ENCODE data around the gene NOTCH2.
A peak's percentile ranks its signal among the peaks of the same experiment; 100 is the strongest.

The NOTCH2 gene

GRCh38 chr1:119870917-119871596 is 198.4 kb downstream of the NOTCH2 start:
- peak; percentile 60 for DNase-seq

DNA sequence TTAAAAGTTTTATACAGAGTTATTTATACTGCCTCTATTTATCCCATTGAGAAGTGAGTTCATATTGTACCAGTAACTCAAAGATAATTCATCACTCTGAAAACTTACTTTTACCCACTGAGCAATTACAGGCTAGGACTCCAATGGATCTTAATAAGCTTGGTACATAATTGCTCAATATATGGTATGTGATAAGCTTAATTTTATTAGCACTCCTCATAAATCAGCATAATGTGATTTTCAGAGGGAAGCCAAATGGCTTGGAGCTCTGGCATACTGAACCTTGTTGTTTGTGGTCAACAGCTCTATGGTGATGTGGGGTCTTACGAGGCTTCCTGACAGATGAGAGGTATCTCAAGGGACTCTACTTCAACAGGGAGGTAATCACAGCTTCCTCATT is 199.5 kb downstream of the NOTCH2 start:
- no peak for DNase-seq

GRCh38 chr1:119868176-119868575 is 201.3 kb downstream of the NOTCH2 start:
- DNase-seq = no peak

DNA sequence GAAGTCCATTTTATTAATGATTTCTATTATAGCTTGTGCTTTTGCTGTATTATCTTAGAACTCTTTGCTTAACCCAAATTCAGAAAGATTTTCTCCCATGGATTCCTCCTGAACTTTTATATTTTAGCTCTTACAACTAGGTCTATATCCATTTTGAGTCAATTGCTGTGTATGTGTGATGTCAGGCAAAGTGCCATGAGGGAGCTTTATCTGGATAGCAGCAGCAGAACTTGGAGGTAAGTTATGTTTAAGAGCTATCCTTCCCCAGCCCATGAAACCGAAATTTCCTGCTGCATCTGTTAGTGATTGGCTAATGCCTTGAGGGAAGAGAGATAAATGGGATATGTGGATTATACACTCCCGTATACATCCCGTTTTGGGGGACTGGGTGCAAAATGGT is 203.0 kb downstream of the NOTCH2 start:
- no peak for DNase-seq

GRCh38 chr1:119865627-119866026 is 203.8 kb downstream of the NOTCH2 start:
- no peak for DNase-seq

- DNase-seq = no peak
Measured at GRCh38 chr1:119862276-119862675, 207.2 kb downstream of the NOTCH2 start.
